H1 (cell line): ENCODE data around the gene UBXN4. TPM values are rescaled to one million over a fixed set of nuclear protein-coding genes. Genes with fewer than 3 reads are reported as not detected.

Experiments used
- CTCF ChIA-PET: fragments of 300-600 bp; sonication (Branson Sonifier 250); formaldehyde crosslinking; loops from one replicate; lab custom pipeline; 2021; ENCODE audit not compliant: partially characterized antibody; lab: Charles Lee
- POLR2A ChIA-PET: fragments of 300-600 bp; sonication (Branson Sonifier 250); formaldehyde crosslinking; loops from one replicate; lab custom pipeline; 2021; ENCODE audit warnings: inconsistent platforms; ENCODE audit not compliant: partially characterized antibody; lab: Charles Lee
- DNase-seq, 2 experiments: peaks; one replicate each; pipeline versions ENCODE4 v3.0.0 to v3.0.0-alpha.2; 2010 to 2022; ENCODE audit warnings: low spot score in 2 of 2, low read depth in 1 of 2, mixed read lengths in 1 of 2
- FAIRE-seq: peaks from 2 replicates; lab custom pipeline; 2011; peaks lifted over from hg19 to GRCh38; lab: Jason Lieb, UNC
- H2AFZ ChIP-seq: 2 replicates; pipeline ENCODE4 v1.8.1; 2012; ENCODE audit warnings: low read length, inconsistent platforms
- H2AK5ac ChIP-seq: 2 replicates; pipeline ENCODE4 v1.6.1; 2013; ENCODE audit warnings: low read depth, low read length
- H2BK120ac ChIP-seq: replicated peaks from 2 replicates; pipeline ENCODE3; 2013; ENCODE audit warnings: low read depth, low read length, inconsistent platforms
- H2BK12ac ChIP-seq: 2 replicates; pipeline ENCODE4 v1.6.1; 2013; ENCODE audit warnings: low read depth, low read length
- H2BK15ac ChIP-seq: 2 replicates; pipeline ENCODE4 v1.6.1; 2013; ENCODE audit warnings: low read length
- H2BK20ac ChIP-seq: 2 replicates; pipeline ENCODE4 v1.6.1; 2013; ENCODE audit warnings: low read length
- H2BK5ac ChIP-seq: 2 replicates; pipeline ENCODE4 v1.6.1; 2013; ENCODE audit warnings: low read depth, low read length
- H3K14ac ChIP-seq: 2 replicates; pipeline ENCODE4 v1.6.1; 2013; ENCODE audit warnings: inconsistent platforms; ENCODE audit not compliant: insufficient read length
- H3K18ac ChIP-seq: 2 replicates; pipeline ENCODE4 v1.6.1; 2013; ENCODE audit warnings: low read length; ENCODE audit errors: extremely low read depth
- H3K23ac ChIP-seq: 2 replicates; pipeline ENCODE4 v1.6.1; 2013; ENCODE audit warnings: inconsistent platforms; ENCODE audit not compliant: insufficient read length
- H3K23me2 ChIP-seq: 2 replicates; pipeline ENCODE4 v1.6.1; 2013; ENCODE audit warnings: low read depth, low read length
- H3K27ac ChIP-seq: 2 replicates; pipeline ENCODE4 v1.6.1; 2011; ENCODE audit warnings: low read depth, low read length, inconsistent platforms
- H3K27me3 ChIP-seq, 4 experiments: replicated peaks in 1 of 4; 1 replicate in 1 of 4; 2 replicates in 3 of 4; pipeline versions ENCODE4 v1.6.1 to v1.8.1; 2011 to 2013; ENCODE audit warnings: low read length in 3 of 4, mild to moderate bottlenecking in 3 of 4, inconsistent platforms in 2 of 4, mixed read lengths in 2 of 4, moderate library complexity in 1 of 4; ENCODE audit not compliant: control insufficient read depth in 3 of 4, insufficient read depth in 3 of 4; ENCODE audit errors: extremely low read depth in 1 of 4
- H3K36me3 ChIP-seq, 4 experiments: 2 replicates each; pipeline versions ENCODE4 v1.6.1 to v1.8.1; 2011 to 2013; ENCODE audit warnings: mild to moderate bottlenecking in 4 of 4, low read length in 3 of 4, moderate library complexity in 2 of 4, control low read depth in 1 of 4, inconsistent platforms in 1 of 4; ENCODE audit not compliant: insufficient read depth in 4 of 4, control insufficient read depth in 2 of 4
- H3K4ac ChIP-seq: replicated peaks from 2 replicates; pipeline ENCODE3; 2013; ENCODE audit warnings: low read length, low read depth, mixed read lengths, inconsistent platforms; ENCODE audit not compliant: insufficient read length
- H3K4me1 ChIP-seq, 4 experiments: replicated peaks in 1 of 4; 1 replicate in 1 of 4; 2 replicates in 3 of 4; pipeline versions ENCODE4 v1.6.1 to v1.8.1; 2011 to 2013; ENCODE audit warnings: low read length in 3 of 4, inconsistent platforms in 2 of 4, mixed read lengths in 1 of 4; ENCODE audit not compliant: insufficient read depth in 4 of 4, control insufficient read depth in 3 of 4
- H3K4me2 ChIP-seq, 2 experiments: 2 replicates each; pipeline versions ENCODE4 v1.6.1 to v1.8.1; 2011 to 2013; ENCODE audit warnings: low read depth in 2 of 2, low read length in 2 of 2, control low read depth in 1 of 2, inconsistent platforms in 1 of 2, mild to moderate bottlenecking in 1 of 2; ENCODE audit not compliant: insufficient read depth in 1 of 2
- H3K4me3 ChIP-seq, 4 experiments: fragments of 200-600, 300-600 bp in 1 of 4; sonication (generic), shearing (Covaris generic), sonication (Bioruptor Twin) in 1 of 4; 2 replicates each; pipeline versions ENCODE4 v1.5.1 to v1.8.1; 2011 to 2016; ENCODE audit warnings: low read length in 4 of 4, low read depth in 3 of 4, control low read depth in 2 of 4, inconsistent platforms in 2 of 4, mild to moderate bottlenecking in 2 of 4, mixed read lengths in 1 of 4, moderate library complexity in 1 of 4; ENCODE audit not compliant: insufficient read depth in 2 of 4; ENCODE audit errors: extremely low read depth in 1 of 4
- H3K56ac ChIP-seq: replicated peaks from 2 replicates; pipeline ENCODE3; 2013; ENCODE audit warnings: low read depth, mild to moderate bottlenecking, mixed read lengths, low read length, inconsistent platforms; ENCODE audit not compliant: insufficient read length
- H3K79me1 ChIP-seq: 2 replicates; pipeline ENCODE4 v1.6.1; 2013; ENCODE audit warnings: low read depth, low read length, control low read depth
- H3K79me2 ChIP-seq, 2 experiments: 2 replicates each; pipeline versions ENCODE4 v1.6.1 to v1.8.1; 2012 to 2013; ENCODE audit warnings: low read length in 2 of 2, mild to moderate bottlenecking in 2 of 2, inconsistent platforms in 1 of 2; ENCODE audit not compliant: insufficient read depth in 2 of 2, control insufficient read depth in 1 of 2
- H3K9ac ChIP-seq, 4 experiments: replicated peaks in 1 of 4; 1 replicate in 1 of 4; 2 replicates in 3 of 4; pipeline versions ENCODE4 v1.6.1 to v1.8.1; 2011 to 2013; ENCODE audit warnings: low read depth in 3 of 4, low read length in 3 of 4, control low read depth in 2 of 4, mild to moderate bottlenecking in 2 of 4, moderate library complexity in 2 of 4, inconsistent platforms in 1 of 4; ENCODE audit errors: extremely low read depth in 1 of 4
- H3K9me3 ChIP-seq, 2 experiments: 2 replicates each; pipeline versions ENCODE4 v1.6.1 to v1.8.1; 2012 to 2013; ENCODE audit warnings: mild to moderate bottlenecking in 2 of 2, moderate library complexity in 2 of 2, control low read depth in 1 of 2, inconsistent platforms in 1 of 2, low read depth in 1 of 2, low read length in 1 of 2, mixed read lengths in 1 of 2; ENCODE audit not compliant: insufficient read depth in 2 of 2
- H4K20me1 ChIP-seq, 2 experiments: replicated peaks in 1 of 2; 2 replicates each; pipeline versions ENCODE3 to v1.8.1; 2011 to 2013; ENCODE audit warnings: inconsistent platforms in 2 of 2, low read length in 2 of 2, mild to moderate bottlenecking in 1 of 2; ENCODE audit not compliant: insufficient read depth in 2 of 2, control insufficient read depth in 1 of 2
- H4K5ac ChIP-seq: 2 replicates; pipeline ENCODE4 v1.6.1; 2013; ENCODE audit warnings: low read length, low read depth, mixed read lengths, inconsistent platforms; ENCODE audit not compliant: insufficient read length
- H4K8ac ChIP-seq: 2 replicates; pipeline ENCODE4 v1.8.0; 2013; ENCODE audit warnings: mild to moderate bottlenecking, moderate library complexity, low read length, inconsistent platforms; ENCODE audit not compliant: insufficient read depth; ENCODE audit errors: extremely low read depth
- H4K91ac ChIP-seq: replicated peaks from 2 replicates; pipeline ENCODE3; 2013; ENCODE audit warnings: low read length, mixed read lengths, inconsistent platforms; ENCODE audit not compliant: insufficient read length
- CBX5 ChIP-seq: fragments of 300-800, 300-1000 bp; sonication (generic); IDR thresholded peaks from 2 replicates; pipeline ENCODE4 v1.7.1; 2016; ENCODE audit warnings: antibody characterized with exemption, low read length, low read depth
- TAF7 ChIP-seq: optimal IDR thresholded peaks from 2 replicates; pipeline ENCODE3; 2011; ENCODE audit warnings: low read depth, mild to moderate bottlenecking, inconsistent platforms, low read length, moderate library complexity, borderline replicate concordance
- WGBS, 2 experiments: shearing (Covaris generic) in 1 of 2; methylation state at CpG; one replicate each; pipeline versions ENCODE4 v1.1.6 to v1.1.7; 2013 to 2015; ENCODE audit warnings: low lambda C conversion rate in 2 of 2, mixed read lengths in 2 of 2, inconsistent platforms in 1 of 2, low coverage in 1 of 2, missing lambda C conversion rate in 1 of 2; ENCODE audit not compliant: insufficient replicate concordance in 2 of 2, insufficient coverage in 1 of 2, insufficient read length in 1 of 2; ENCODE audit errors: extremely low coverage in 1 of 2, missing lambda C conversion rate in 1 of 2; 5-methylcytosine and 5-hydroxymethylcytosine counted together
- polyA plus RNA-seq, 7 experiments: library from polyadenylated mRNA; depleted of rRNA in 3 of 7; stranded (reverse) in 5 of 7; unstranded in 2 of 7; fragments of >200 nt in 5 of 7; fragments of 200-250 nt in 2 of 7; gene quantifications; 1 replicate in 5 of 7; 2 replicates in 1 of 7; 4 replicates in 1 of 7; pipeline versions ENCODE4 v1.2.1 to v1.2.3, GENCODE V29; 2011 to 2013; ENCODE audit warnings: missing spikeins in 2 of 7, mixed read lengths in 2 of 7
- total RNA-seq: library from RNA; stranded (reverse); fragmentation: NEBNext Ultra II Directional; extraction: Animal tissue kit (Norgen Biotek cat#: 25700); gene quantifications from 2 replicates; pipeline ENCODE4 v1.2.1, GENCODE V29; 2021

UBXN4 gene
- total and polyA plus RNA-seq, 2 of the 8 experiments (the other 6 are each of a cell fraction or from before 2014, with no cell fraction given): 20.1 to 64.2 TPM

GRCh38 chr2:135821190-135821589, 79.5 kb downstream of the UBXN4 start:
- CTCF ChIA-PET: interaction anchor here (5.6 kb wide), 1 partner anchor 24 kb away, joined by 24 read pairs; no protein-coding TSS in a partner anchor
- DNase-seq: no peak
- no peak overlapping the region for H2BK20ac ChIP-seq

More at GRCh38 chr2:135821190-135821589, 79.5 kb downstream of the UBXN4 start:
- no peaks in the 10 kb centered on the region for H3K36me3 ChIP-seq
- H3K4me1 ChIP-seq: no peaks in the 10 kb centered on the region; a peak in 1 of 7 replicates
- H3K4ac ChIP-seq: no peak overlapping the region
- no peak overlapping the region for H3K4me2 ChIP-seq
- TF ChIP-seq CBX5 (no peak), TAF7 (no peak)
- H3K79me2 ChIP-seq: no peaks in the 10 kb centered on the region
- no peak overlapping the region for H2BK15ac ChIP-seq
- H3K14ac ChIP-seq: no peak overlapping the region
- H4K20me1 ChIP-seq: no peaks in the 10 kb centered on the region
- no peak overlapping the region for H3K4me3 ChIP-seq
- no peak overlapping the region for H2BK120ac ChIP-seq
- H3K9ac ChIP-seq: no peak overlapping the region
- no peak overlapping the region for H2BK12ac ChIP-seq
- no peaks in the 10 kb centered on the region for H3K9me3 ChIP-seq
- POLR2A ChIA-PET: no interaction called here
- H4K8ac ChIP-seq: no peak overlapping the region
- no peak overlapping the region for H2AFZ ChIP-seq
- FAIRE-seq: no peak
- H2BK5ac ChIP-seq: no peak overlapping the region
- H3K79me1 ChIP-seq: no peaks in the 10 kb centered on the region; the same call in 1 of the 2 replicates
- no peak overlapping the region for H3K56ac ChIP-seq
- H4K91ac ChIP-seq: no peak overlapping the region
- H3K27ac ChIP-seq: no peak overlapping the region
- H3K18ac ChIP-seq: no peak overlapping the region
- H3K23me2 ChIP-seq: no peaks in the 10 kb centered on the region
- no peak overlapping the region for H3K23ac ChIP-seq
- H4K5ac ChIP-seq: no peak overlapping the region
- H3K27me3 ChIP-seq: no peaks in the 10 kb centered on the region
- H2AK5ac ChIP-seq: no peak overlapping the region
- 86% methylated on average over 2 of the region's 2 CpGs; no CpG with 5 or more reads in 1 of the 2 experiments for WGBS, 2 experiments
